Heart right ventricle (tissue), 16 donors: ENCODE measurements around the gene ADORA1. TPM values are rescaled to one million over a fixed set of nuclear protein-coding genes. Genes with fewer than 3 reads are reported as not detected.

Source experiments
- ATAC-seq, 8 donors: fragments of 200-7000 bp; cut with Tn5 transposase; one replicate each; pipeline ENCODE4 v1.9.1; 2020; ENCODE audit warnings: mild to moderate bottlenecking in 8 of 8, moderate library complexity in 8 of 8, moderate number of reproducible peaks in 1 of 8
- DNase-seq, 2 donors: peaks; one replicate each; pipeline ENCODE4 v3.0.0-alpha.2; 2020
- H3K27ac ChIP-seq, 10 donors: fragments of 200-600 bp; sonication (generic) in 2 of 10; one replicate each; pipeline versions ENCODE4 v1.5.0 to v1.8.0; 2020 to 2022; ENCODE audit warnings: mild to moderate bottlenecking in 3 of 10
- H3K27me3 ChIP-seq, 7 donors: fragments of 200-600 bp; one replicate each; pipeline ENCODE4 v1.8.0; 2021 to 2022; ENCODE audit warnings: mild to moderate bottlenecking in 2 of 7
- H3K36me3 ChIP-seq, 9 donors: fragments of 200-600 bp; sonication (generic) in 1 of 9; one replicate each; pipeline versions ENCODE4 v1.5.0 to v1.8.0; 2020 to 2022; ENCODE audit warnings: mild to moderate bottlenecking in 2 of 9
- H3K4me1 ChIP-seq, 9 donors: fragments of 200-600 bp; sonication (generic) in 1 of 9; one replicate each; pipeline versions ENCODE4 v1.5.0 to v1.8.0; 2020 to 2022; ENCODE audit warnings: mild to moderate bottlenecking in 4 of 9
- H3K4me3 ChIP-seq, 10 donors: fragments of 200-600 bp; sonication (generic) in 2 of 10; one replicate each; pipeline versions ENCODE4 v1.5.0 to v1.8.0; 2020 to 2022; ENCODE audit warnings: mild to moderate bottlenecking in 7 of 10, moderate library complexity in 2 of 10
- H3K9me3 ChIP-seq, 11 donors: fragments of 200-600 bp in 10 of 11; sonication (generic) in 2 of 11; one replicate each; pipeline versions ENCODE4 v1.5.0 to v1.8.0; 2013 to 2022; ENCODE audit warnings: mild to moderate bottlenecking in 2 of 11, control low read depth in 1 of 11, moderate library complexity in 1 of 11
- WGBS, 2 donors: extraction: QIAGEN DNeasy Blood & Tissue Kit; methylation state at CpG; one replicate each; pipeline ENCODE4 v1.1.7; 2013; ENCODE audit warnings: inconsistent platforms in 1 of 2; 5-methylcytosine and 5-hydroxymethylcytosine counted together
- intact Hi-C, 10 donors: fragments of 100-400 bp; cut with DNase I; formaldehyde crosslinking; loops; one replicate each; pipeline versions ENCODE4 v1.11.1 to v1.14.2; 2022
- polyA plus RNA-seq, 2 donors: library from polyadenylated mRNA; stranded (reverse); fragments of 200-250 nt; gene quantifications; one replicate each; pipeline ENCODE4 v1.2.3, GENCODE V29; 2013
- total RNA-seq, 10 donors: library from RNA; stranded (reverse); fragmentation: NEBNext Ultra II Directional in 3 of 10; extraction: Animal tissue kit (Norgen Biotek cat#: 25700) in 3 of 10; gene quantifications; one replicate each; pipeline versions ENCODE4 v1.2.1 to v1.2.4, GENCODE V29; 2021 to 2023
- TF ChIP-seq, protein P1 (sequence below), 9 donors: fragments of 200-600 bp; sonication (generic) in 2 of 9; IDR thresholded peaks; one replicate each; pipeline versions ENCODE4 v1.5.0 to v1.8.0; 2021 to 2022; ENCODE audit warnings: antibody characterized with exemption in 9 of 9, mild to moderate bottlenecking in 5 of 9, moderate library complexity in 1 of 9
- donor health status: Arrhythmogenic right ventricular cardiomyopathy.
- donor health status: ischemic (EF 13 %, LVEDD 7.1; RV severe dilation, severe dysfunction).
- donor health status: healthy with polysubstance abuse.
- donor health status: DM: no; HTN: yes; CAD: no.
- donor health status: DM: no; HTN: no; CAD: no.
- donor health status: ischemic (EF 25% LVEDD 6.9; RV normal size, moderate dysfunction).
- donor health status: ischemic (EF 25% LVEDD 5.7; RV mildly dilated, moderate dysfunction).
- donor health status: healthy.
- donor health status: DM: yes; HTN: yes; CAD: no.
- donor health status: Ischemic cardiomyopathy.
- donor health status: ischemic (EF 35%, LVEDD 5.7; RV mildly dilated, moderate dysfunction).
- donor health status: nonischemic (EF 11% LVEDD 7.7; RV severe dilation, severe dysfunction).
- donor health status: DM: yes; HTN: yes; CAD: no.
- donor health status: PGD.
- donor health status: ischemic (EF 29% LVEDD 5.4; RV normal size, mild dysfunction).
- donor health status: nonischemic (EF 23%, LVEDD 6.1; RV moderate dilation, normal function).

Gene ADORA1
- total and polyA plus RNA-seq, 12 donors = 1.8 to 12.2 (median 8.9) TPM

DNA sequence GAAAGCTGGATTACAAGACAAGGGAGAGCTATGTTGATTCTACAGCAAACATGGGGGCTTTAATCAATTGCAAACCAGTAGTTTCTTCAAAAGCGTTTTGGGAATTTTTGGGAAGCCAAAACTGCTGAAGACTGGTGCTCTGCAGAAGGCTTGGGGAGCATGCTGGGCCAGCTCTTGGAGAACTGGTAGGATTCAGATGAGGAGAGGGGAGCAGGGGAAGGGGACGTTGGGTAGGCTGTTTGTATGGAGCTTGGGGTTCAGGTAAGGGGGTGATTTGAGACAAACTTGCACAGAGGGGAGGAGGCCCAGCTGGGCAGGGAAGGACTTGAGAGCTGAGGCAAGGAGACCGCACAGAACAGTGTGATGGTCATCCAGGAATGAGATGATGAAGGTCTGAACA is 39.1 kb upstream of the ADORA1 start:
- TF ChIP-seq, protein P1, sequence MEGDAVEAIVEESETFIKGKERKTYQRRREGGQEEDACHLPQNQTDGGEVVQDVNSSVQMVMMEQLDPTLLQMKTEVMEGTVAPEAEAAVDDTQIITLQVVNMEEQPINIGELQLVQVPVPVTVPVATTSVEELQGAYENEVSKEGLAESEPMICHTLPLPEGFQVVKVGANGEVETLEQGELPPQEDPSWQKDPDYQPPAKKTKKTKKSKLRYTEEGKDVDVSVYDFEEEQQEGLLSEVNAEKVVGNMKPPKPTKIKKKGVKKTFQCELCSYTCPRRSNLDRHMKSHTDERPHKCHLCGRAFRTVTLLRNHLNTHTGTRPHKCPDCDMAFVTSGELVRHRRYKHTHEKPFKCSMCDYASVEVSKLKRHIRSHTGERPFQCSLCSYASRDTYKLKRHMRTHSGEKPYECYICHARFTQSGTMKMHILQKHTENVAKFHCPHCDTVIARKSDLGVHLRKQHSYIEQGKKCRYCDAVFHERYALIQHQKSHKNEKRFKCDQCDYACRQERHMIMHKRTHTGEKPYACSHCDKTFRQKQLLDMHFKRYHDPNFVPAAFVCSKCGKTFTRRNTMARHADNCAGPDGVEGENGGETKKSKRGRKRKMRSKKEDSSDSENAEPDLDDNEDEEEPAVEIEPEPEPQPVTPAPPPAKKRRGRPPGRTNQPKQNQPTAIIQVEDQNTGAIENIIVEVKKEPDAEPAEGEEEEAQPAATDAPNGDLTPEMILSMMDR (IDR thresholded peaks at IDR 0.05) = no peak
- no peaks in the 10 kb centered on the region for H3K36me3 ChIP-seq
- no peak overlapping the region for H3K27ac ChIP-seq
- no peak overlapping the region for H3K4me3 ChIP-seq
- WGBS, 2 donors = 91 to 94% methylated on average over 3 of the region's 3 CpGs
- intact Hi-C loops = no loop called here
- no peak for DNase-seq
- H3K4me1 ChIP-seq = peaks cover 0 to 10% (median 0%) of the 10 kb centered on the region in 9 donors
- no peak for ATAC-seq
- no peaks in the 10 kb centered on the region for H3K9me3 ChIP-seq
- peaks cover 0 to 4% (median 0%) of the 10 kb centered on the region in 7 donors for H3K27me3 ChIP-seq

DNA sequence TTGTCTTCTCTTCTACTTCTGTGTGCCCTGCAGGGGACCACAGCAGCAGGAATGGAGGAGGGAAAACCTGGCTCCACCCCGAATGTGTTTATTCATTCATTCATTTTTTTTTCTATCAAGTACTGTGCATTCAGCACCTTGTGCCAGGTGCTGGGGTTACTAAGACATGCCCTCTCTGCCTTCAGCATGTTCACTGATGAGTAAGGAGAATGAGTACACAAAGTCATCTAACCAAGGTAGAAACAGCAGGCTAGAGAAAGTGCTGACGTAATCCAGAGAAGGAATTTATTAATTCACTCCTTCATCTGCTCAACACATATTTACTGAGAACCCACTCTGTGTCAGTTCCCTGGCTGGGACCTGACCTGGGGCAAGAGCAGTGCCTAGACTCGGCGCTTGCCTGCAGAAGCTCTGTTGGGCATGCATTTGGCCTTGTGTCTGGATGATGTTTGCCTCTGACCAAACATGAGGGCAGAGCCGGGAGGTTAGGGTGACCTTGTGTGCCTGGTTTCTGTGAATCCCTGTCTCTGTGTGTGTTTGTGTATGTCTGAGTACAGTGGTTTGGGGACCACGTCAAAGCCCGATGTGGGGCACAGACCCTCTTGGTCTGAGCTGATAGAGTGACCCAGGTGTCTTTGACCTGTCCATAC is 38.4 kb upstream of the ADORA1 start:
- 87 to 92% methylated on average over 7 of the region's 7 CpGs for WGBS, 2 donors
- intact Hi-C loops = no loop called here
- no peaks in the 10 kb centered on the region for H3K36me3 ChIP-seq
- no peak overlapping the region for H3K4me3 ChIP-seq
- no peak for DNase-seq
- peaks cover 0 to 5% (median 0%) of the 10 kb centered on the region in 9 donors for H3K4me1 ChIP-seq
- no peak for ATAC-seq
- peaks cover 0 to 2% (median 0%) of the 10 kb centered on the region in 11 donors for H3K9me3 ChIP-seq
- no peak overlapping the region for H3K27ac ChIP-seq
- peaks cover 0 to 4% (median 0%) of the 10 kb centered on the region in 7 donors for H3K27me3 ChIP-seq
- TF ChIP-seq, protein P1 (IDR thresholded peaks at IDR 0.05) = no peak

DNA sequence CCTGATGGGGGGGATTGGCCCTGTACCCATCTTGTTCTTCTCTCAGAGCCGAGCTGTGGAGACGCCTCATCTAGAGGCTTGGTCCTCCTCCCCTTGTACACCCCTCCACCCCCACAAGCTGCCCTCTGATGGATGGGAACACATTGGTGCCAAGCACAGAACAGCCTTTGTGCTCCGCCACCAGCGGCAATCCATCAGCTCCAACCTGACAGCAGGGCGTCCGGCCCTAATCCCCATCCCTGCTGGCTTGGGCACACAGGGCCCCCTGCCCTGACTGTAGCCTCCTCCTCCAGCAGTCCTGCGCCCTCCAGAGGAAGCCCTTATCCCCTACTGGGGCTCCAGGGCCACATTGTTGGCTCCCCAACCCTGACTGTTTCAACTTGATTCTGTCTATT is 37.9 kb upstream of the ADORA1 start:
- intact Hi-C loops = no loop called here
- H3K27ac ChIP-seq = no peak overlapping the region
- no peaks in the 10 kb centered on the region for H3K36me3 ChIP-seq
- H3K4me1 ChIP-seq = peaks cover 0 to 3% (median 0%) of the 10 kb centered on the region in 9 donors
- peaks cover 0 to 7% (median 2%) of the 10 kb centered on the region in 11 donors for H3K9me3 ChIP-seq
- TF ChIP-seq, protein P1 (IDR thresholded peaks at IDR 0.05) = no peak
- no peak overlapping the region for H3K4me3 ChIP-seq
- DNase-seq (no peak), ATAC-seq (no peak)
- peaks cover 0 to 4% (median 0%) of the 10 kb centered on the region in 7 donors for H3K27me3 ChIP-seq
- WGBS, 2 donors = 74 to 90% methylated on average over 7 of the region's 7 CpGs

DNA sequence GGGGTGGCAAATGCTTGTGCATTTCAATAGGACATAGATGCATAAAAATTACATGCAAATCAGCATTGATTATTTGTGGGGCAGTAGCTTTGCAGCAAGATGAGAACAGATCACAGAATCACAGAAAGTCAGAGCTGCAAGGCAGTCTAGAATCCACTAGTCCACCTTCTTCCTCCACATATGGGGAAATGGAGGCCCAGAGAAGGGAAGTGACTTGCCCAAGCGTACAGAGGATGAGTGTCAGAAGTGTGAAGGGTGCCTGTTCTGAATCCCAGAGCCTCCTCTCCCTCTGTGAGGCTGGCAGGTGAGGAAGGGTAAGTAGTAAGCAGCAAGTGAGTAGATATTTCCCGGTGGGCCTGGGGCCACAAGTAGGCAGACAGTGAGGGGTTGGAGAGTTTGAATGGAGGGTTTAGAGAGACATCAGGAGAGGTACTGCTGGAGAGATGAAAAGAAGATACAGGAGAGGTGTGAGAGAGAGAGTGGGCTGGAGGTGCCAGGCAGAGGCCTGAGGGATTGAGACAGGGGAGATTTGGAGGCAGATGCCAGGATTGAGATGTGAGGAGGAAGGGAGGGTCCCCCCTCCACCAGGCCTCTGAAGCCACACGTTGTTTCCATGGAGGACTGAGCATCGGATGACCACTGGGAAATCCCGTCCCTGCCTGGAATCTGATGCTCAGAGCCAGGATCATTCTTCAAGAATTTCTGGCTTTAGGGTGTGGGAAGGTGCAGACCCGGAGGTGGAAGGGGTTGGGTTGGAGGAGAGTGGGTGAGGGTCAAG is 36.9 kb upstream of the ADORA1 start:
- 76 to 80% methylated on average over 6 of the region's 6 CpGs for WGBS, 2 donors

More for the DNA sequence above, 36.9 kb upstream of the ADORA1 start:
- intact Hi-C loops = no loop called here
- Histone ChIP-seq H3K27me3 (peaks cover 0 to 4% (median 0%) of the 10 kb centered on the region in 7 donors), H3K27ac (no peak overlapping the region), H3K4me3 (no peak overlapping the region), H3K9me3 (peaks cover 0 to 17% (median 11%) of the 10 kb centered on the region in 11 donors), H3K36me3 (no peaks in the 10 kb centered on the region), H3K4me1 (peaks cover 0 to 3% (median 0%) of the 10 kb centered on the region in 9 donors)
- ATAC-seq (no peak), DNase-seq (no peak)
- TF ChIP-seq, protein P1 (IDR thresholded peaks at IDR 0.05) = no peak
